ENCODE measurements around the gene LBHD1.
"Not testable (repeated sequence)": the region's sequence is repeated elsewhere in the genome, so short reads cannot be mapped to it uniquely, and the experiment has no call there.

Gene LBHD1

DNA sequence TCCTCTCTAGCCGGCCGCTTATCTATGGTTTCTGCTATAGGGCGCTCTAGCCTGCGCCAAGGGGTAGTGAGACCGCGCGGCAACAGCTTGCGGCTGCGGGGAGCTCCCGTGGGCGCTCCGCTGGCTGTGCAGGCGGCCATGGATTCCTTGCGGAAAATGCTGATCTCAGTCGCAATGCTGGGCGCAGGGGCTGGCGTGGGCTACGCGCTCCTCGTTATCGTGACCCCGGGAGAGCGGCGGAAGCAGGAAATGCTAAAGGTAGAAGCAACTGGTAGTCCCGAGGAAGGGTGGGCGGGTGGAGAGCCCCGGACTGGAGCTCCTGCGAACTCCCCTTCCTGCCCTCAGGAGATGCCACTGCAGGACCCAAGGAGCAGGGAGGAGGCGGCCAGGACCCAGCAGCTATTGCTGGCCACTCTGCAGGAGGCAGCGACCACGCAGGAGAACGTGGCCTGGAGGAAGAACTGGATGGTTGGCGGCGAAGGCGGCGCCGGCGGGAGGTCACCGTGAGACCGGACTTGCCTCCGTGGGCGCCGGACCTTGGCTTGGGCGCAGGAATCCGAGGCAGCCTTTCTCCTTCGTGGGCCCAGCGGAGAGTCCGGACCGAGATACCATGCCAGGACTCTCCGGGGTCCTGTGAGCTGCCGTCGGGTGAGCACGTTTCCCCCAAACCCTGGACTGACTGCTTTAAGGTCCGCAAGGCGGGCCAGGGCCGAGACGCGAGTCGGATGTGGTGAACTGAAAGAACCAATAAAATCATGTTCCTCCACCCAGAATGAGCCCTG, at the start of gene LBHD1, which contains the start of gene UQCC3:
Gene LBHD1 (minus strand): TSS at position 660 of the 782 bp plus-strand sequence. CDS start 2,236 bp downstream, outside the sequence.
Gene UQCC3 (plus strand): TSS at position 66 of the 782 bp plus-strand sequence. CDS start 73 bp downstream, at position 139.
- peak; percentile 83 for DNase-seq

DNA sequence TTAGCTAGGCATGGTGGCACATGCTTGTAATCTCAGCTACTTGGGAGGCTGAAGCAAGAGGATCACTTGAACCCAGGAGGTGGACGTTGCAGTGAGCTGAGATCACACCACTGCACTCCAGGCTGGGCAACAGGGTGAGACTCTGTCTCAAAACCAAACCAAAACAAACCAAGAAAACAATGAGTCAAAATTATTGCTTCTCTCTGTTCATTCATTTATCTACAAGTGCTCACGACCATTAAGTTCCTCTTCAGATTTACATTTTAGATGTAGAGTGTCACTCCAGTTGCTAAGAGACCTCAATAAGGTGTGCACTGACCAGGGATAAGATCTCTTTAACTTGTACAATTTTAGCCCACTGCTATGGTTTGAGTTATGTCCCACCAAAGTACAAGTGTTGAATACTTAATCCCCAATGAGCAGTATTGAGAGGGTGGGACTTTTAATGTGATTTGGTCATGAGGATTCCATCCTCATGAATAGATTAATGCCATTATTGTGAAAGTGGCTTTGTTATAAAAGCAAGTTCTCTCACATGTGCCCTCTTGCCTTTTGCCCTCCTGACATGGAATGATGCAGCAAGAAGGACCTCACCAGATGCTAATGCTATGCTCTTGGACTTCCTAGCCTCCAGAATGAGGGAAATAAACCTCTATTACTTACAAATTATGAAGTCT, 47.4 kb upstream of the LBHD1 start:
- DNase-seq, result no peak

DNA sequence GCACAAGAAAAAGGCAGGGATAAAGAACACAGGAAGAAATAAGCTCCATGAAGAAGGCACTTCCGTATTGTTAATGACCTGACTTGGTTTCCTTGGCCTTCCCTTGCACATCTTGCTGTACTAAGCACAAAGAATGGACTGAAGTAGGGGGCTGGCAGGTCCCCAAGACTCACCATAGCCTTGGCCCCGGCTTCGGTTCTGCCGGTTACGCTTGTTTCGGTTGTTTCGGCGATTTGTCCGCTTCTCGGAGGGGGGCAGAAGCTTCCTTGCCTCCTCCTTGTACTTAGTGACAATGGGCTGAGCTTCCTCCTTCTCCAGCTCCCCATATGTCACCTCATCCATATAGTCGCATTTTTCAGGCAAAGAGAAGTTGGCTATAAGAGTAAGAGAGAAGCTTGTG, 44.7 kb upstream of the LBHD1 start:
- no peak for DNase-seq

DNA sequence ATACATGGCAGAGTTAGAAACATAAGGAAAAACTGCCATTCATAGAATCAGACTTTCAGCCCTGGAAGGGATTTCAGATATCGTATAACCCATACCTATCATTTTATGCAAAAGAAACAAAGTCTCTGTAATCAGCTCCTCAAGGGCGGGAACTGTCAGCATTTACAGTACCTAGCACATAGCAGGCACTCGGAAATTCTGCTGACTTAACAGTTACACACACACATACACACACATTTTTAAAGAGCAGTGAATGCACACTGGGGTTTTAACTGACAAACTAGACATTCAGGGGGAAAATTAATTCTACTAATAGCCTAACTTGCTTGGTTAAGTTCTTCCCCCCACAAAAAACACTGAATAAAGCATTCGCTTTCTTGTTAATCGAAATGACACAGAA, 44.1 kb upstream of the LBHD1 start:
- DNase-seq, result no peak

DNA sequence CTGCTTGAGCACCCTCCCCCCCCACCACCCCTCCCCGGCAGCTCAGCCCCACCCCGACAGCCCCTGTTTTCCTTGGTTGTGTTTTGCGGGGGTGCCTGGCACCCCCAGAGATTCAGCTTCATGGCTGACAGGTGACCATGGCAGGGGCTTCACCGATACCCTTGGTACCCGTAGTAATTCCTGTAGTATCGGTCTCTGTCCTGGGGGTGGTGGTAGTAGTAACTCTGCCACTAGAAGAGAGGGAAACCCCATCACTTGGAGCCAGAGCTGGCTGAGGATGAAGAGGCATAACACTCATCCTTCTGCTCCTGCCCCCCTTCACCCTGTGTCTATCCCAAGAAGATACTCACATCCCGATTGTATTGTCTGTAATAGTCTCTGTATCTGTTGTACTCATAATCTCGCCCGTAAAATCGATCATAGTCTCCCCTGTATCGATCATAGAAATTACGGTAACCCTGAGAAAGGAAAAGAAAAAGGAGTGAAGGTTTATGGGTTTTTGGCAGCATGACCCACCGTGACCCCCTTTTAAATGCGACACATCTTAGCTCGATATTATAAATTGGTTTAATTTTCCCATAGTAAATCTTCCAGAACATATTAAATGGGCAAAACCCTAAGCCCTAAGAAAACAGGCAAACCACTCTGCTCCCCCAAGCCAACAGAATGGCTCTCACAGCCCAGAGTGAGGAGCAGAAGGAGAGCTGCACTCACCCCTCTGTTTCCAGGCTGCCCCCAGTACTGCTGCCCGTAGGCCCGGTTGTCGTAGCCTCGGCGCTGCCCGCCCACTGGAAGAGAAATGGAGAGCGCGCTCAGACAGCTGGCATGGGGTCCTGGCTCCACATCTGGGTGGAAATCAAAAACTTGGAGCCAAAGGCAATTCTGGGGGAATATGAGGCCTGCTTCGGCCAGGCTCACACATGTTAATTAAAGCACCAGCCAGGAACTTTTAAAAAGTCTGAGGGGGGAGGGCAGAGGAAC, 43.4 kb upstream of the LBHD1 start:
- no peak for DNase-seq

DNA sequence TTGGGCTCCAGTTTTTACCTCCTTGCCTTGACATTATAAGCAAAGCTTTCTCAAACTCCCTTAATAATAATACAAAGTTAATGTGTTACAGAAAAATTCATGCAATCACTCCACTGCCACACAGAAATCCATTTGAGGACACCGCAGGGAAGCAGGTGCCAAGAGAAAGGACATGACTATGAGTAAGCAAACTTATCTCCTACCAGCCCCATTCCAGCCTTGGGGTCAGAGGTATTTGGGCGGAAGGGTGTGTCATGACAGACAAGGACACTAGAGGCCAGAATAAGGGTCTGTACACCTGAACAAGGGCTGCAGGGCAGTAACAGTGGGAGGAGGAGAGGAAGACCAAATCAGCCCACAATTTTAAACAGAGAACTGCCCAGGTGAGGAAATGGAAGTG, 41.3 kb upstream of the LBHD1 start:
- DNase-seq, result no peak

DNA sequence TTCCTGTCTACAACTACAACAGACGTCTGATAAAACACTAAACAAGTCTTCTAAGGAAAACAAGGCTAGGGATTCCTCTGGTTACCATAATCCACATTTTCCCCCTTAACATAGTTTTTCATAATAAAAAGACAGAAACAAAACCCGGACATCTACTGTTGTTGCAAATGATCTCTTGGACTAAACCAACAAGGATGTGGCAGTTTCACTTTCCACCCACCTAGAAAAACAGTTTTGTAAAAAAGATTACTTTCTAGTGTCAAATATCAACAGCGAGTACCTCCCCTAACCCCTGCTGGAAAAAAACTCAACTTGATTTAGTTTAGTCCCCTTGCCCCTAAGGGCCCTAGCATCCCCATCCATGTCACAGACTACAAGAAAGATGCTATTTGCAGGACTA, 40.8 kb upstream of the LBHD1 start:
- no peak for DNase-seq

DNA sequence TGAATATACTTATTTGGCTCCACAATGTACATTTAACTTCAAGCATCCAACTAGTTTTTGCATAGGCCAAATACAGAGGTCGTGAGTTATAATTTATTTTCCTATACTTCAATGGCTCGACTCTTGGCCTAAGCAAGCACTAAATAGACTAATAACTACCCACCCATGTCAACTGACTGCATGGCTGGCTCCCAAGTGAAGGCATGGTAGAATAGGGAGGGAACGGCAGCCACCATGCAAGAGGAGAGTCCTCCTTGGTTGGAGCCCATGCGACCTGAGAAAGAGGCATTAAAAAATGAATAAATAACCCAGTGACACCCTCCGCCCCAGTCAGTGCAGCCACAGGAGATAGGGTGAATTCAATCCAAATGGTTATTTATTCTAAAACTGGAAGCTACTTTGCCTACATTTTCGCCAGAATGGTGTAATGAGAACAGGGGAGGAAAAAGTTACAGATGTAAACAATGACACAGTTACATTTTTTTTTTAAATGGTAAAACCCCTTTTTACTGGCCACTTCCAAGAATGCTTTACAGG, 40.3 kb upstream of the LBHD1 start:
- no peak for DNase-seq

DNA sequence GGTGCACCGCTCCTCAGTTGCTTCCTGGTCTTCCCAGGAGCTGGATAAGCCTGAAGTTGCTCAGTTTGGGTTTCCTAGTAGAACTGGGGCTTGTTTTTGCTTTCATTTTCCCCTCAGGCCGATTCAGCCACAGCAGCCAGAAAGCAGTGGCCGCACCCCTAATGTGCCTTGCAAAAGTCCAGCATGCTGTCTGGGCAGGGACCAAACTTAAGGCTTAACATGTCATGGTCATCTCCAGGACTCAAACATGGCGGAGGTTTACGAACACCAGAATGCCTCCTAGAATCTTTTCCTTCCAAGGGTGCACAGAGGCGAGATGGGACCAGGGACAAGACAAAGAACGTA, 37.9 kb upstream of the LBHD1 start:
- no peak for DNase-seq

DNA sequence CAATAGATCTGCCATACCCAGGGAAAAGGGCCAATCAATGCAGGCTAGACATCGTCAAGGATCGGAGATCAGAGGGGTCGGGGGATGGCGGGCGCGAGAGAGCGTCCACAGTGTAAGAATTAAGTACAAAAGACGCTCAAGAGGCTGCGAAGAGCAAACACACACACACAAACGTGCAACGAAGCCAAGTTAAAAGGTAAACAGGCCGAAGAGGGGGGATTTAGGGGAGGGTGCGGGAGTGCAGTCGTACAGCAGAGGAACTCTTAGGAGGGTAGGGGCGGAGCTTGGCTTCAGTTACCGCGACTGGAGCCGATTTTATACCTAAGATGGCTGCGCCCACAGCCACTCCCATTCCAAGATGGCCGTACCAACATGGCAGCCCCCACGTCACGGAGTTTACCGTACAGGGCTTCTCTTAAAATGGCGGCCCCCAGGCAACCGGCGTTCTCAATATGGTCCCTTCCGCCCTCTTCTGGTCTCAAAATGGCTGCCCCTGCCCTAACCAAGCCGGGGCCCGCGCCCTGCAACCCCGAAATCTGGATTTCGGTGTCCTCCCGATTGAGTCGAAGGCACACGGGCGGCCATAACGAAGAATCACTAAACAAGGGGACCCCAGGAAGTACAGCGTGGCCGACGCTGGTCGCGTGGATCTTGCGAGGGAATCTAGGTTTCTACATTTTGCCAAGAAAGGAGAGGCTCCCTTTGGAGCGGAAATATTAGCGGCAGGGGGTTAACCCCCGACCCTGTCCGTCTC, 37.4 kb upstream of the LBHD1 start:
- peak; percentile 98 for DNase-seq

DNA sequence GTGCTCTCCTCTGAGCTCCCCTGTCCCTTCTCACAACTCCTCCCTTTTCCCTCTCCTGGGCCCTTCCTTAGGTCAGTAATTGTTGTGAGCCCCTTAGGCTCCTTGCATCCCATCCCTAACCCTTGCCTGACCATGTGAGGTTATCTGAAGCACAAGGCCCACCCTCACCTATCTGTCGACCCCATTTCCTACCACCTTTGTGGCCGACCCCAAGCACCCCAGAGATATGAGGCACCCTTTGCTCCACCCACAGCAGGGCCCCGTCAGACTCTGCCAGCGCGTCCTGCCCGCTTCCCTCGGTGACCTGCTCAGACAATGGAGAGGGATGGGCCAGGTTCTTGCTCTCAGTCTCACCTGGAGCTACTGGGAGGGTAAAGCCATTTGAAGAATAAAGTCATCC, 36.7 kb upstream of the LBHD1 start:
- peak; percentile 57 for DNase-seq

DNA sequence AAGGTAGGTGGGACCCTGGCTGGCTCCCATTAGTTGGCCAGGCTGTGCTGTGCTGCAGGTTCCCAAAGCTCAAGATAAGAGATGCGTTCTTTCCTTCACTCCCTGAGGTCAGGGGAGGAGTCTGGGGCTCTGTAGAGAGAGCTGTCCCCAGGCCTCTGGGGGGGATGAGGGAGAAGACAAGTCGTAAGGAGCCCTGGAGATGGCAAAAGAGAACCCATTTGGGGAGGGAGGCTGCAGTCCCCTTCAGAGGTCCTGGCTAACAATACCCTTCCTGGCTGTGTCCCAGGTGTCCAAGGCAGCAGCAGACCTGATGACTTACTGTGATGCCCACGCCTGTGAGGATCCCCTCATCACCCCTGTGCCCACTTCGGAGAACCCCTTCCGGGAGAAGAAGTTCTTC, 36.3 kb upstream of the LBHD1 start:
- DNase-seq, result no peak

DNA sequence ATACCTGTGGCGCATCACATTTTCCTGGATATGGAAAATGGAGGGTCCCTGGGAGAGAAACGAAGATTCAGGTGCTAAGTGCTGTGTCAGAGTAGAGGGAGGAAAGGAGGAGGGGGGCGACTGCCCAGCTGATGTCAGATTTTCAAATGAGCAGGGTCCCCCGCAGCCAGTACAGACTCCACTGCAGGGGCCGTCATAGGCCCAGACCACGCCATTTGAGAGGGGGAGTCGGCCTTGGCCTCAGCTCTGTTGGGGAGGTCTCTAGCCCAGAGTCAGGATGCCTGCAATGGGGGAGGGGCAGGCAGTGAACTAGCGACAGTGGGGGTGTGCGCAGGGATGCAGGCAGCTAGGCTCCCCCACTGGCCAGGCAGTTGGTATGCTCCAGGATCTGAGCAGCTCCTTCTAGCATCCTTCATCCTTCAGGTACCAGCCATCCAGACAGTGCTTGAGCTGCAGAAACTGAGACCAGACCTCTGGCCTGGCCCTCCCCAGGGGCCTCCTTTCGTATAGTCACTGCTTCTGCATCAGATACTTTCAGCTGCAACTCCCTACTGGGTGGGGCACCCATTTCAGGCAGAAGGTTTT, 35.3 kb upstream of the LBHD1 start, which contains the start of the genes BSCL2 and GNG3:
Gene BSCL2 (minus strand): TSS at position 148 of the 585 bp plus-strand sequence. CDS start 229 bp downstream, outside the sequence.
Gene GNG3 (plus strand): TSS at position 400 of the 585 bp plus-strand sequence. CDS start 620 bp downstream, outside the sequence.
- peak; percentile 95 for DNase-seq

DNA sequence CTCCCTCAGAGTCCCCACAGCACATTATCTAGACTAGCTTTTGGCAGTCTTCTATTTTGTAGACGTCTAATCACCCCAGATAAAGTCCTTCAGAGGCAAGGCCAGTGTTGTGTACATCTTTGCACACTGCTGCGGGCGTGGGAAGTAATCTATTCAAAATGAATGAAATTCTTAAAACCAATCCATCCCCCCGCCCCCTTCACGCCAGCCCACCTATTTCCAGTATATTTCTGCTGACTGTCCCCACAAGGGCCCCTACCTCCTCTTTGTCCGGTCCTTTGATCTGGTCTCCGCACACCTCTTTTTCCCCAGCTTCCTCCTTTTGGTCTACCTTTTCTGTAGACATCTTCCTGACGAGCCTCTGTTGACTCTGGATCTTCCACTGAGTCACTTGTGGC, 34.8 kb upstream of the LBHD1 start:
- no peak for DNase-seq

DNA sequence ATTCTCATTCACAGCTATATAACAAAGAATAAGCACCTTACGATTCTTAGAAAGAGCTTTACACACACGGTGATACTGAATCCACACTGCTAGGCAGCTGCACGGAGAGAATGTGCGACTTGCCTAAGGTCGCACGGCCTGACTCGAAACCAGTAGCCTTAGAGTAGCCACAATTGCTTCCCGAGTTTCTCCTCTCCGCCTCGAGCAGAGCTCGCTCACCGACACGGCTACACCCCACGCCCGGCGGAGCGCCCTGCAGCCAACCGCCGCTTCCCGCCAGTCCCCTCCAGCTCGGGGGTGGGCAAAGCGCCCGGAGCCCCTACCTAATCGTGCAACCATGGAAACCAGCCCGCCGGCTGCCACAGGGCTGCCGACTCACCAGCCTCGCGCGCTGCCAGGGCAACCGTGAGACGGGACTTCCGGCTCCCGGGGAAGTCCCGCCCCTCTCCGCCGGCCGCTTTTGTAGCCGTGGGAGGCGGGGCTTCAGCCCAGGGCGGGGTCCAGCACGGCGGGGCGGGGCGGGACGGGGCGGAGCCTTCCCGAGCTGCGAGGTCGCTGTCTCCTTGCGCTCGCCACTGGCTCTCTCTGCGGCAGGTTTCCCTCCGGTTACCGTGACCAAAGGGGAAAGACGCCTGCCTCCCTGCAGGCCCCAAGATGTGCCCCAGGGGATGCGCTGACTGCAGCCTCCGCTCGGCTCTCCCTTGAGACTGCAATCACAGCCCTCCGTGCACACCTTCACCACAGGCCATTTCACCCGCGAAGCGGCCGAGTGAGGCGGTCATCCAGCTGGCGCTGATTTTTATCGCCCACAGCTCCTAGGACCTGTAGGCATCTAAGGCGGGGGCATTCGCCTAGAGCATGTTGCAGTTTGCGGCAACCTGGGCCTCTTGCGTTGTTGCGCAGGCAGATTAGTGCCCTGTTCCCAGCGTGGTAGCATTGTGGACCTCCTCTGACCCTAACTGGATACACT, 34.1 kb upstream of the LBHD1 start:
- peak; percentile 95 for DNase-seq

DNA sequence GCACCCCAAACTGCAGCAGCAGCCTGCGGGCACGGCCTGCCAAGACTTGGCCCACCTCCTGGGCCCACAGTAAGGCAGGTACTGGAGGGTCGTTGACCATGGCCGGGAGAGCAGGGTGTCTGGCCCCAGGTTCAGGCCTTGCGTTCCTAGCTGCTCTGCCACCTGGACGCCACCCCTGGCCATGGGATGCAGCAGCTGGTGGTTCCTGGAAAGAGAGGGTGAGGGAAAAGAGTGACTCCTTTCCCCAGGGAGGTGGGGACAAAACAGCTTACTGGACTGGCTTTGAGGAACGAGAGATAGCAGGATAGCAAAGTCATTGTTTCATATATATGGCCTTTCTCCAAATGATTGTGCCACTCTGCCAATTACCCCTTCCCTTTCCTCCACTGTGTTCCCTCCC, 33.3 kb upstream of the LBHD1 start:
- no peak for DNase-seq

DNA sequence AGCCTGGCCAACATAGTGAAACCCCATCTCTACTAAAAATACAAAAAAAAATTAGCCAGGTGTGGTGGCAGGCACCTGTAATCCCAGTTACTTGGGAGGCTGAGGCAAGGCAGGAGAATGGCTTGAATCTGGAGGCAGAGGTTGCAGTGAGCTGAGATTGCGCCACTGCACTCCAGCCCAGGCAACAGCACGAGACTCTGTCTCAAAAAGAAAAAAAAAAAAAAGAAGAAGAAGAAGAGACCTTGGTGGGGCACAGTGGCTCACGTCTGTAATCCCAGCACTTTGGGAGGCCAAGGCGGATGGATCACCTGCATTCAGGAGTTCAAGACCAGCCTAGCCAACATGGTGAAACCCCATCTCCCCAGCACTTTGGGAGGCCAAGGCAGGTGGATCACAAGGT, 31.9 kb upstream of the LBHD1 start:
- DNase-seq, result not testable (repeated sequence)

DNA sequence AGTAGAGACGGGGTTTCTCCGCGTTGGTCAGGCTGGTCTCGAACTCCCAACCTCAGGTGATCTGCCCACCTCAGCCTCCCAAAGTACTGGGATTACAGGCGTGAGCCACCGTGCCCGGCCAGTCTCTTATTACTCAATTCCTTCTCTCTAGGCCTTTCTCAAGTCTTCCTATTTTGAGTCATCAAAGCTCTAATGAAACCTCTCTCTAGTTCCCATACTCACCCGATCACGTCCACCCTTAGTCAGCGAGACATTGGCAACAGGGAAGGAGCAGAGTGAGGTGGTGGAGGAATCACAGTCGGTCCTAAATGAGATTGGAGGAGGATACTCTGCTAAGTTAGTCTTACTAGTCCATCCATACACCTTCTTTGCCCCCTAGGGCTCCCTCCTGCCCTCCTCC, 30.2 kb upstream of the LBHD1 start:
- DNase-seq, result no peak

DNA sequence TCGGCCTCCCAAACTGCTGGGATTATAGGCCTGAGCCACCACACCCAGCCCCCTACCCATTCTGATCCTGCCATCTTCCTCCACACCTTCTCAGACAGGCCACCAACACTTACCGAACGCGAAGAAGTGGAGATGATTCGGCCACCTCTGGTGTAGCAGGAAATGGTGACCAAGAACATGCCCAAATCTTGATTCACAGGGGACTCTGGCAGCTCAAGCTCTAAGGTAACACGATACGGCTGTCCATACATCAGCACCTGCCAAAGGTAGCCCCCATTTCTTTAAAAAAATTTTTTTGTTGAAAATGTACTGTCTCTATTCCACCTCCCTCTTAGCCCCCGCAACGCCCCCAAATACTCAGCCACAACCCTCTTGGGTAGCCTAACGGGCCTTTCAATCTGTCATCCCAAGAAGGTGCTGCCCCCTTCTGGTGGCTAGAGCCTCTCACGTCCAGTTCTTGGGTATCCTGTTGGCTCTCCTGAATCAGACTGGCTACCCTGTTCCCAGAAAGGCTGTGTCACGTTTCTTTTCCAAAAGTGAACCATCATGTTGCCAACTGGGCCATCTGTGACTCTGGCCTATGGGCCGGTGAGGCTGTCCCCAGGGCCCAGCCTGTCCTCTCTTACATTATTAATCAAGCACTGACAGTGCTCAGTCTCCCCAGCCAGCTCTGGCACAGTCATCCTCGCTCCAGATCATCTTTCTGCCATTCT, 22.5 kb upstream of the LBHD1 start:
- DNase-seq, result peak; percentile 30

DNA sequence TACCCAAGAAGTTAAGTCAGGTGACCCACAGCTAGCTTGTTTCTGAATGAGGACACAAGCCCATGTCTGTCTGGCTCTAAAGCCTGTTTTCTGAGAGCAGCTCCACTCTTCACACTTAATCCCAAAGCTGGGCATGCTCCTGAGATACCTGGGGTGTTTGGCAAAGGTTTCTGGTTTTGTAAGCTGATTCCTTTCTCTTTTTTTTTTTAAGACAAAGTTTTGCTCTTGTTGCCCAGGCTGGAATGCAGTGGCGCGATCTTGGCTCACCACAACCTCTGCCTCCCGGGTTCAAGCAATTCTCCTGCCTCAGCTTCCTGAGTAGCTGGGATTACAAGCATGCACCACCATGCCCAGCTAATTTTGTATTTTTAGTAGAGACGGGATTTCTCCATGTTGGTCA, 21.6 kb upstream of the LBHD1 start:
- not testable (repeated sequence) for DNase-seq

Measured in NCI-H2227 treated with DMSO at 0.1 percent for 48 hours (cell line).